ENCODE data around the gene IL11RA. TPM values are rescaled to one million over a fixed set of nuclear protein-coding genes. Genes with fewer than 3 reads are reported as not detected.

Gene IL11RA
- total and polyA plus RNA-seq, 2 donors (not counting 3 experiments of a cell fraction or from before 2014, with no cell fraction given), result 15.3 to 18.6 TPM

DNA sequence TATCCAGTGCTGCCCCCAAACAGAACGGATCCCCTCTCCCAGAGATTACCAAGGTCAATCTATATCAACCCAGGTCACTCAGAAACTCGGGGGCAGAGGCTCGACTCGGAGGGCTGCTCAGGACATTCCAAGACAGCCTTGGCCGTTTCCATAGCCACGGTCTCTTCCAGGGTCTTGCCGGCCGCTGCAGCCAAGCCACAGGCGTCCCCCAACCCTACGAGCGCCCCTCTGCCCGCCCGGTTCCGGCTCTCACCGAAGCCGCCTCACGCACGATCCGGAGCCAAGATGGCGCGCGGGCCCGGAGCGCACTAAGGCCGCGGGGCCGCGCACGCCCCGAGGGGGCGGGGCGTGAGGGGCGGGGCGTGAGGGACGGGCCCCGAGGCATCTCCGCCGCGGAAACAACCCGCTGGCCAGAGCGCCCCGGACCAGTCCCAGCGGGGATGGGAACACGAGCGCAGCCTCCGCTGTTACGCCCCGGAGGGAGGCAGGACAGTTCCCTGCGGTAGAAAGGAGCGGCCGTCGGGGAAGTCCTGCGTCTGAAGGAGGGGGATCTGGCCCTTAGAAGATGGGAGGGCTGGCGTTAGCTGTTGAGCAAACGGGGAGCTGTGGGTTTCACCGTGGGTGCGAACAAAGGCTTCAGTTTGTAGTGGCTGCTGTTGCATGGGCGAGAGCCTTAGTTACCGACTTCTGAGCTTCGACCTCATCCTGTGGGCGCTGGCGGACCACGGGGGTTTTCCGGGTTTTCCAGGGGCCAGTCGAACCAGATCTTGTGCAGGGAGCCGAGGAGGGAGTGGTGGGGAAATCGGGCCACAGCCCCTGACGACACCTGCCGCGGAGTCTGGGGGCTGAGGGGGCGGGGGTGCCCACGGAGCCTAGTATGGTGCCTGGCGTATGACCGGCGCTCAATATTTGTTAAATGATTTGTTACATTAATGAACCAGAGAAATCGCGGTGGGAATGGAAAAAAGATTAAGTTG, 39.9 kb upstream of the IL11RA start, which contains the start of gene RPP25L:
Gene RPP25L, minus strand, starts transcription at position 287 of the 977 bp plus-strand sequence. CDS start 801 bp downstream, outside the sequence.
- Histone ChIP-seq H2AFZ (ENCODE audit: low read depth, low read length) (peak within 1 kb of the TSS; percentile 96), H3K9me3 (replicated peaks; ENCODE audit: control insufficient read depth, insufficient read depth, low read length) (no peaks in the 10 kb centered on the region), H4K20me1 (replicated peaks; ENCODE audit: control insufficient read depth, extremely low read depth, insufficient read depth, low read length) (no peaks in the 10 kb centered on the region), H3K4me1 (ENCODE audit: control insufficient read depth, extremely low read depth, insufficient read depth, low read length) (peaks cover 13% of the 10 kb centered on the region), H3K36me3 (ENCODE audit: control insufficient read depth in 2 of 2, extremely low read depth in 1 of 2, insufficient read depth in 2 of 2, low read length in 2 of 2) (peaks cover 0 to 11% of the 10 kb centered on the region in 2 experiments), H3K27me3 (ENCODE audit: control insufficient read depth in 2 of 2, insufficient read depth in 2 of 2, low read length in 2 of 2) (no peaks in the 10 kb centered on the region), H3K79me2 (ENCODE audit: control insufficient read depth, insufficient read depth, low read length) (peaks cover 2% of the 10 kb centered on the region), H3K27ac (ENCODE audit: insufficient read depth, low read depth, low read length) (peak within 1 kb of the TSS; percentile 72), H3K4me3 (replicated peaks in 1 of 3; ENCODE audit: insufficient read depth in 1 of 3, low read depth in 1 of 3, low read length in 3 of 3) (peak within 1 kb of the TSS; percentile 41 to 79 (median 77)), H3K4me2 (ENCODE audit: insufficient read depth, low read length) (peak within 1 kb of the TSS; percentile 71), H3K9me1 (replicated peaks; ENCODE audit: control insufficient read depth, extremely low read depth, insufficient read depth, low read length) (no peaks in the 10 kb centered on the region), H3K9ac (replicated peaks; ENCODE audit: extremely low read depth, insufficient read depth, low read length) (peak within 1 kb of the TSS; percentile 93)
- intact Hi-C loops (cut with micrococcal nuclease) (loop anchor here (1.0 to 5.0 kb wide), 3 partner anchors 22 to 155 kb away; partner anchors contain the start of genes DNAI1 and FAM219A), dilution Hi-C loops (cut with MboI; ENCODE audit: extremely low pct_ligation_motif_present, low sequenced_read_pairs) (no loop called here)
- ChIA-PET POLR2A (interaction anchor here (1.5 kb wide), 1 partner anchor 23 kb away, joined by 3 read pairs; no protein-coding TSS in a partner anchor), CTCF (interaction anchor here (0.7 to 7.1 kb wide), 8 partner anchors 8 to 53 kb away, joined by 3 to 130 read pairs (median 5); partner anchors contain the start of genes ARID3C, DCTN3 and SIGMAR1)
- TF ChIP-seq FOS (IDR thresholded peaks at IDR 0.05; ENCODE audit: borderline replicate concordance, insufficient read depth, low read length), result no peak
- TF ChIP-seq GATA2 (IDR thresholded peaks at IDR 0.05; ENCODE audit: insufficient read depth, insufficient read length, low read depth, low read length), result no peak
- TF ChIP-seq POLR2AphosphoS5 (IDR thresholded peaks at IDR 0.05; ENCODE audit: insufficient read depth, low read depth, low read length), result peak; percentile 92
- TF ChIP-seq, protein P1, sequence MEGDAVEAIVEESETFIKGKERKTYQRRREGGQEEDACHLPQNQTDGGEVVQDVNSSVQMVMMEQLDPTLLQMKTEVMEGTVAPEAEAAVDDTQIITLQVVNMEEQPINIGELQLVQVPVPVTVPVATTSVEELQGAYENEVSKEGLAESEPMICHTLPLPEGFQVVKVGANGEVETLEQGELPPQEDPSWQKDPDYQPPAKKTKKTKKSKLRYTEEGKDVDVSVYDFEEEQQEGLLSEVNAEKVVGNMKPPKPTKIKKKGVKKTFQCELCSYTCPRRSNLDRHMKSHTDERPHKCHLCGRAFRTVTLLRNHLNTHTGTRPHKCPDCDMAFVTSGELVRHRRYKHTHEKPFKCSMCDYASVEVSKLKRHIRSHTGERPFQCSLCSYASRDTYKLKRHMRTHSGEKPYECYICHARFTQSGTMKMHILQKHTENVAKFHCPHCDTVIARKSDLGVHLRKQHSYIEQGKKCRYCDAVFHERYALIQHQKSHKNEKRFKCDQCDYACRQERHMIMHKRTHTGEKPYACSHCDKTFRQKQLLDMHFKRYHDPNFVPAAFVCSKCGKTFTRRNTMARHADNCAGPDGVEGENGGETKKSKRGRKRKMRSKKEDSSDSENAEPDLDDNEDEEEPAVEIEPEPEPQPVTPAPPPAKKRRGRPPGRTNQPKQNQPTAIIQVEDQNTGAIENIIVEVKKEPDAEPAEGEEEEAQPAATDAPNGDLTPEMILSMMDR (IDR thresholded peaks at IDR 0.05; ENCODE audit: extremely low read depth in 1 of 2, insufficient read depth in 1 of 2, low read depth in 1 of 2, low read length in 2 of 2), result no peak
- TF ChIP-seq MYC (IDR thresholded peaks at IDR 0.05; ENCODE audit: low read depth, low read length), result no peak
- no peak for TF ChIP-seq EZH2 (IDR thresholded peaks at IDR 0.05; ENCODE audit: borderline replicate concordance, low read depth, low read length, severe bottlenecking)
- no peak for TF ChIP-seq MAX (IDR thresholded peaks at IDR 0.05; ENCODE audit: insufficient read depth, insufficient read length)
- TF ChIP-seq JUN (IDR thresholded peaks at IDR 0.05; ENCODE audit: borderline replicate concordance, insufficient read depth, insufficient read length, low read depth), result no peak
- peak; percentile 87 for TF ChIP-seq POLR2A (IDR thresholded peaks at IDR 0.05; ENCODE audit: low read depth, low read length)
- no TSS peak for BruUV-seq (replicated peaks)
- DNase-seq (ENCODE audit: low read depth, low spot score) (peak; percentile 83), FAIRE-seq (peak; percentile 94)
